GM13977 (cell line): ENCODE measurements around the gene TIAM1.

Experiments
- DNase-seq: peaks from one replicate; pipeline ENCODE4 v3.0.0; 2012; ENCODE audit warnings: low spot score
- CTCF ChIP-seq: IDR thresholded peaks from 2 replicates; pipeline ENCODE4 v1.5.1; 2012; ENCODE audit warnings: mild to moderate bottlenecking, control low read depth; ENCODE audit not compliant: insufficient read depth; ENCODE audit errors: extremely low read depth, missing control alignments
- in situ Hi-C: fragments of 300-500 bp; cut with MboI; formaldehyde crosslinking; loops from one replicate; pipeline ENCODE4 v1.12.0; 2022; ENCODE audit warnings: low sequenced_read_pairs, low pct_unique_long_range_greater_than_20kb, mixed read lengths, inconsistent platforms; ENCODE audit not compliant: unreplicated experiment

TIAM1 gene

GRCh38 chr21:31137960-31138359, 206.1 kb downstream of the TIAM1 start:
- in situ Hi-C loops = no loop called here
- DNase-seq = no peak
- TF ChIP-seq CTCF = no peak

GRCh38 chr21:31136891-31137290, 207.2 kb downstream of the TIAM1 start:
- in situ Hi-C loops = no loop called here
- peak; percentile 31 for TF ChIP-seq CTCF
- DNase-seq = peak; percentile 32

GRCh38 chr21:31135531-31136184, 208.4 kb downstream of the TIAM1 start:
- no peak for DNase-seq
- in situ Hi-C loops = no loop called here
- no peak for TF ChIP-seq CTCF

- TF ChIP-seq CTCF = no peak
- in situ Hi-C loops = no loop called here
- DNase-seq = no peak
These were observed 210.7 kb downstream of the TIAM1 start for GRCh38 chr21:31133243-31133830.

DNA sequence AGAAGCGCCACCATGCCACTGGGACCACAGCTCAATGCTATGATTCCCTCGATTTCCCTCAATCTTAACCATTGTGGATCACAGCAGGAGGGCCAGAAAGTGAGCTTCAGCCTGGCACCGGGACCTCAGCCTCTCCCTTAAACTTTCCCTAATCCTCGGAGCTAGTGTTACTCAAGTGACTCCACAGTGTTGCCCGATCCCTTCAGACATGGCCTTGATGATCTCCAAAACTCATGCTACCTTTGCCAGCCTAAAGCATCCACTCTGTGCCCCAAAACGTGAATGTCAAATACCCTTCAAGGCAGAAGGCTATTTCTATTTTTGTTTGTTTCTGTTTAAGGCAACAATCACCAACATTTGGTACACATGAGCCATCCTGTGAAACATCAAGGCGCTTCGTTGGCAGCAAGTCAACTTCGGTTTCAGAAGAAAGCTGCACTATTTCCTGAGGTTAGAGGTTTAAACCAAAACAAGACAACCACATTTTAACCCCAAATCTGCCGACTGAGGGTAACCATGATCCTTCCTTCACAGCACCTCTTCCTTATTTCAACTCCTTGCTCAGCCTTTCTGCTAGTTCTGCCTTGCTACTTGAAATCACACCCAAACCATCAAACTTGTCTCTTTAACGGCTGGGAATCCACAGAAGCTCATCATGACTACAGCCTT, 211.4 kb downstream of the TIAM1 start:
- DNase-seq = peak; percentile 23
- no peak for TF ChIP-seq CTCF
- in situ Hi-C loops = no loop called here

DNA sequence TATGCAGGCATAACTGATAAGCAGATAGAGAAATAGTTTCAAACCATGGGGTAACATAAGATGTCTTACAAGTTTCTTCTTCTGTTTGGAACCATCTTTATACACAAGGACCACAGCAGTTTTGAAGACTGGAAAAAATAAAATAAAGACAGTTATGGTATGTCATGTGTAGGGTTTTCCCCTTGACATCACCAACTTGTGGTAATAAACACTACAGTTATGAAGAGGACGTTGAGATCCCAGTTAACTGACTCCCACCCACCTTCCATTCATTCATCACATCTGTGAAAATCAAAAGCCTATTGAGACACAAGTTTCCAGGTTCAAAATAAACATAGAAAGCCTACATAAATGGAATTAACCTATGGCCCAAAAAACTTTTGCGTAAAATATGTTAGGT, 213.2 kb downstream of the TIAM1 start:
- no peak for TF ChIP-seq CTCF
- in situ Hi-C loops = no loop called here
- DNase-seq = no peak
